T-helper 1 cell treated with Interleukin-12 subunit alpha and Interleukin-12 subunit beta and Interleukin-4 antibody, amounts not matched to agents 30 ng/mL and 1 ng/mL, for 36 hours (primary cell): ENCODE data around the gene TRAPPC2. TPM values are rescaled to one million over a fixed set of nuclear protein-coding genes. Genes with fewer than 3 reads are reported as not detected.
"Not testable (repeated sequence)": the region's sequence is repeated elsewhere in the genome, so short reads cannot be mapped to it uniquely, and the experiment has no call there.

ENCODE experiments used
- intact Hi-C: fragments of 100-400 bp; cut with micrococcal nuclease; formaldehyde crosslinking; loops from one replicate; pipeline ENCODE4 v1.15.1; 2024
- total RNA-seq: library from RNA; stranded (reverse); gene quantifications from 2 replicates; pipeline ENCODE4 v1.2.3, GENCODE V29; 2022

Gene TRAPPC2
- total RNA-seq, 1 donor from 2014 or later, result 25.6 TPM

GRCh38 chrX:13700380-13700779, 34.0 kb downstream of the TRAPPC2 start:
- intact Hi-C loops, result no loop called here

- intact Hi-C loops, result no loop called here
Observed at GRCh38 chrX:13699183-13699826, 35.1 kb downstream of the TRAPPC2 start.

GRCh38 chrX:13698432-13698831, 36.0 kb downstream of the TRAPPC2 start:
- intact Hi-C loops, result no loop called here

GRCh38 chrX:13697976-13698375, 36.4 kb downstream of the TRAPPC2 start:
- intact Hi-C loops, result no loop called here

GRCh38 chrX:13697455-13697854, 37.0 kb downstream of the TRAPPC2 start:
- intact Hi-C loops, result no loop called here

- intact Hi-C loops, result no loop called here
Observed at GRCh38 chrX:13695601-13696115, 38.8 kb downstream of the TRAPPC2 start.

- intact Hi-C loops, result no loop called here
Observed at GRCh38 chrX:13694983-13695382, 39.4 kb downstream of the TRAPPC2 start.

GRCh38 chrX:13694359-13694758, 40.1 kb downstream of the TRAPPC2 start:
- intact Hi-C loops, result no loop called here

- intact Hi-C loops, result no loop called here
Observed at GRCh38 chrX:13693341-13693961, 41.0 kb downstream of the TRAPPC2 start.

- intact Hi-C loops, result no loop called here
Observed at GRCh38 chrX:13692771-13693231, 41.6 kb downstream of the TRAPPC2 start.

- intact Hi-C loops, result no loop called here
Observed at GRCh38 chrX:13691841-13692371, 42.5 kb downstream of the TRAPPC2 start.

- intact Hi-C loops, result loop anchor here (1.0 kb wide), 1 partner anchor 33 kb away; no protein-coding TSS in a partner anchor
Observed at GRCh38 chrX:13690836-13691235, 43.6 kb downstream of the TRAPPC2 start.

- intact Hi-C loops, result loop anchor here (1.0 to 2.0 kb wide), 2 partner anchors 31 to 35 kb away; no protein-coding TSS in a partner anchor
Observed at GRCh38 chrX:13689741-13690211, 44.6 kb downstream of the TRAPPC2 start.

- intact Hi-C loops, result loop anchor here (1.0 to 2.0 kb wide), 5 partner anchors 20 to 343 kb away; partner anchors contain the start of genes OFD1, TCEANC and TRAPPC2
Observed at GRCh38 chrX:13688958-13689740, 45.3 kb downstream of the TRAPPC2 start, which contains the start of gene RAB9A. TSS of gene RAB9A (plus strand) at chrX:13689128. CDS start at chrX:13708747, 19,619 bp downstream.

GRCh38 chrX:13688384-13688957, 45.9 kb downstream of the TRAPPC2 start:
- intact Hi-C loops, result loop anchor here (1.0 to 2.0 kb wide), 5 partner anchors 19 to 344 kb away; partner anchors contain the start of genes OFD1, TCEANC and TRAPPC2

GRCh38 chrX:13687203-13687602, 47.2 kb downstream of the TRAPPC2 start:
- intact Hi-C loops, result no loop called here

- intact Hi-C loops, result no loop called here
Observed at GRCh38 chrX:13685126-13685763, 49.2 kb downstream of the TRAPPC2 start.

GRCh38 chrX:13684361-13684760, 50.1 kb downstream of the TRAPPC2 start:
- intact Hi-C loops, result no loop called here

- intact Hi-C loops, result no loop called here
Observed at GRCh38 chrX:13681595-13681994, 52.8 kb downstream of the TRAPPC2 start.

GRCh38 chrX:13679700-13680099, 54.7 kb downstream of the TRAPPC2 start:
- intact Hi-C loops, result not testable (repeated sequence)
